Gastrocnemius medialis (tissue), 4 donors: ENCODE measurements around the gene IFNA2. TPM values are rescaled to one million over a fixed set of nuclear protein-coding genes. Genes with fewer than 3 reads are reported as not detected.

ENCODE experiments used
- ATAC-seq, 2 donors: fragments of 150-250 bp; one replicate each; pipeline ENCODE4 v1.9.1; 2016
- DNase-seq, 2 donors: peaks; one replicate each; pipeline ENCODE4 v3.0.0-alpha.2; 2019
- H3K27ac ChIP-seq, 4 donors: fragments of 200-600 bp; sonication (generic); 1 replicate in 1 of 4; 2 replicates in 3 of 4; pipeline ENCODE4 v1.5.1; 2016 to 2018; ENCODE audit warnings: mild to moderate bottlenecking in 2 of 4, moderate library complexity in 1 of 4
- H3K27me3 ChIP-seq, 3 donors: fragments of 200-600 bp; sonication (generic) in 2 of 3; 1 replicate in 1 of 3; 2 replicates in 2 of 3; pipeline versions ENCODE4 v1.5.1 to v1.6.0; 2016 to 2019; ENCODE audit warnings: mild to moderate bottlenecking in 1 of 3, moderate library complexity in 1 of 3
- H3K36me3 ChIP-seq, 2 donors: fragments of 200-600 bp; sonication (generic) in 1 of 2; one replicate each; pipeline ENCODE4 v1.5.1; 2017 to 2018
- H3K4me1 ChIP-seq, 2 donors: fragments of 200-600 bp; sonication (generic) in 1 of 2; one replicate each; pipeline ENCODE4 v1.5.1; 2016 to 2017; ENCODE audit warnings: mild to moderate bottlenecking in 2 of 2
- H3K4me3 ChIP-seq, 4 donors: fragments of 200-600 bp; sonication (generic) in 3 of 4; 1 replicate in 1 of 4; 2 replicates in 3 of 4; pipeline ENCODE4 v1.5.1; 2016 to 2019; ENCODE audit warnings: mild to moderate bottlenecking in 2 of 4
- H3K9me3 ChIP-seq, 3 donors: fragments of 200-600 bp; sonication (generic) in 2 of 3; 1 replicate in 1 of 3; 2 replicates in 2 of 3; pipeline ENCODE4 v1.5.1; 2016 to 2019
- POLR2A ChIP-seq, 2 donors: fragments of 450-650 bp; IDR thresholded peaks; one replicate each; pipeline ENCODE4 v1.6.1; 2017; ENCODE audit warnings: antibody characterized with exemption in 2 of 2, mild to moderate bottlenecking in 2 of 2, moderate library complexity in 2 of 2
- in situ Hi-C, 4 donors: fragments of 200-750 bp; cut with MboI; loops; one replicate each; pipeline versions ENCODE4 v1.15.0 to v1.8.0; 2017; ENCODE audit warnings: low sequenced_read_pairs in 4 of 4
- intact Hi-C: fragments of 100-400 bp; cut with DNase I; formaldehyde crosslinking; loops from one replicate; pipeline ENCODE4 v1.15.1; 2023; ENCODE audit warnings: low total_unique reads
- total RNA-seq, 4 donors: library from RNA; depleted of rRNA; stranded (reverse); fragments of >200 nt; gene quantifications; one replicate each; pipeline versions ENCODE4 v1.1.0 to v1.2.3, GENCODE V29; 2016
- TF ChIP-seq, protein P1 (sequence below), 5 experiments: fragments of 450-650 bp in 3 of 5; fragments of 200-600 bp in 2 of 5; sonication (generic) in 2 of 5; IDR thresholded peaks in 4 of 5; conservative IDR thresholded peaks in 1 of 5; 1 replicate in 4 of 5; 2 replicates in 1 of 5; pipeline ENCODE4 v1.5.1; 2016 to 2019; ENCODE audit warnings: antibody characterized with exemption in 5 of 5, mild to moderate bottlenecking in 3 of 5, moderate library complexity in 3 of 5

The IFNA2 gene
- total RNA-seq, 4 donors from 2014 or later, result not detected

DNA sequence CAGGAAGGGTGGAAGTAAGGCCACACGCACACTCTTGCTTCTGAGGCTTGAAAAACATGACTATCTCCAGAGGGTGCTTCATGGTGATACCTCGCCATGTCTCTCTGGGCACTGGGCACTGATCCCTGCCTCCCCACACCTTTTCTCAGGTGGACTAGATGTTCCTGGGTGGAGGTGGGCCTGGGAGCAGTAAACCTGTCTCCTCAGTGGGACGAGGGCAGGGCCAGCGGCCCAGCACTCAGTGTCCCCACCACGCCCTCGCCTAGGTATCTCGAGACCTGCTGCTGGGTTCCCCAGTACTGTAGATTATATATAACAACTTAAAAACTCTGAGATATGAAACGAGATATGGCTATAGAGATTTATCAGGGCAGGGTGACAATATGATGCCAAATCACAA is 22.9 kb downstream of the IFNA2 start:
- no peaks in the 10 kb centered on the region for H3K4me1 ChIP-seq
- no peak overlapping the region for H3K27ac ChIP-seq
- H3K9me3 ChIP-seq, result no peaks in the 10 kb centered on the region
- DNase-seq (no peak), ATAC-seq (no peak)
- H3K36me3 ChIP-seq, result no peaks in the 10 kb centered on the region
- TF ChIP-seq POLR2A (IDR thresholded peaks at IDR 0.05), result no peak
- TF ChIP-seq, protein P1, sequence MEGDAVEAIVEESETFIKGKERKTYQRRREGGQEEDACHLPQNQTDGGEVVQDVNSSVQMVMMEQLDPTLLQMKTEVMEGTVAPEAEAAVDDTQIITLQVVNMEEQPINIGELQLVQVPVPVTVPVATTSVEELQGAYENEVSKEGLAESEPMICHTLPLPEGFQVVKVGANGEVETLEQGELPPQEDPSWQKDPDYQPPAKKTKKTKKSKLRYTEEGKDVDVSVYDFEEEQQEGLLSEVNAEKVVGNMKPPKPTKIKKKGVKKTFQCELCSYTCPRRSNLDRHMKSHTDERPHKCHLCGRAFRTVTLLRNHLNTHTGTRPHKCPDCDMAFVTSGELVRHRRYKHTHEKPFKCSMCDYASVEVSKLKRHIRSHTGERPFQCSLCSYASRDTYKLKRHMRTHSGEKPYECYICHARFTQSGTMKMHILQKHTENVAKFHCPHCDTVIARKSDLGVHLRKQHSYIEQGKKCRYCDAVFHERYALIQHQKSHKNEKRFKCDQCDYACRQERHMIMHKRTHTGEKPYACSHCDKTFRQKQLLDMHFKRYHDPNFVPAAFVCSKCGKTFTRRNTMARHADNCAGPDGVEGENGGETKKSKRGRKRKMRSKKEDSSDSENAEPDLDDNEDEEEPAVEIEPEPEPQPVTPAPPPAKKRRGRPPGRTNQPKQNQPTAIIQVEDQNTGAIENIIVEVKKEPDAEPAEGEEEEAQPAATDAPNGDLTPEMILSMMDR (IDR thresholded peaks at IDR 0.05 in 4 of 5, conservative IDR thresholded peaks at IDR 0.05 in 1 of 5), result no peak
- in situ Hi-C loops, result no loop called here
- intact Hi-C loops, result no loop called here
- no peaks in the 10 kb centered on the region for H3K27me3 ChIP-seq
- H3K4me3 ChIP-seq, result no peak overlapping the region

DNA sequence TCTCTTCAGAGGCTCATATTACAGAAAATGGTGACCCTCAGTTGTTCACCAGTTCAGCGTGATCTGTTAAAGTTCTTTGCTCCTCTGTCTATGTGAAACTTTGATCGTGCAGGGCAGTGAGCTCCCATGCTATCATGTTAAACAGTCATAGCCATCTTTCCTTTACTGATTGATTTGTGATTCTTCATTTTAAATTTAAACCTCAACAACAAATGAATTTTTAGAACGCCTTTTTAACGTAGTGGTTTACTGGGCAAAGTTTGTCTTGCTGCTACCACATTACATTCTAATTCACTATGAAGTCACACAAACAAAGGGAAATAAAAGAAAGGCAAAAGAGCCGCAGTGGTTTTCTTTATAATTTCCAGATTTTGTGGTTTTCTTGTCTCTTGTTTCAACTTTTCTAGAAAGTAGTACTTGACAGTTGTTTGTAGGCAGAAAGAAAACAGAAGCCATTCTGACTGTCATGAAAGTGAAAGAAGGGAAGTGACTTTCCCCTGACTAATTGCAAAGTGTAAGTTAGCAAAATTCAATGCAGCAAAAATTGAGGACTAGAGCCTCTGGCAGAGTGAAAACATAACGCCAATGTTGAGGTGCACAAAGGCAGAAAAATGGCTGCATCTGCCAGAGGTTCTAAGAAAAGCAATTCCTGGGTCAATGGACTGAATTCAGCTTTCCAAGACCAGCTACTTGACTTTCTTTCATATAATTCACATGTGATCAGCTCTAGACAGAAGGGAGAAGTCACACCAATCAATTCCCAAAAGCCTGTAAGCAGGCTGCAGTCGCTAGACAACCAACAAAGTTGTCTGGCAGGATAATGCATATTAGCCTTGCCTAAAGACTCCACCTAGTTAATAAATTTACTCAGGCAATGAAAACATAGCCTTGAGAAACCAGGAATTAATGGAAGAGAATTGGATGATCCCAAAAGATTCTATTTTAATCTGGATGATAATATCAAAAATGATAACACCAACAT is 27.4 kb downstream of the IFNA2 start:
- intact Hi-C loops, result no loop called here
- Histone ChIP-seq H3K27ac (no peak overlapping the region), H3K27me3 (no peaks in the 10 kb centered on the region), H3K4me3 (no peak overlapping the region), H3K9me3 (no peaks in the 10 kb centered on the region), H3K36me3 (no peaks in the 10 kb centered on the region), H3K4me1 (no peaks in the 10 kb centered on the region)
- in situ Hi-C loops, result no loop called here
- TF ChIP-seq, protein P1 (IDR thresholded peaks at IDR 0.05 in 4 of 5, conservative IDR thresholded peaks at IDR 0.05 in 1 of 5), result no peak
- TF ChIP-seq POLR2A (IDR thresholded peaks at IDR 0.05), result no peak
- ATAC-seq (no peak), DNase-seq (no peak)

DNA sequence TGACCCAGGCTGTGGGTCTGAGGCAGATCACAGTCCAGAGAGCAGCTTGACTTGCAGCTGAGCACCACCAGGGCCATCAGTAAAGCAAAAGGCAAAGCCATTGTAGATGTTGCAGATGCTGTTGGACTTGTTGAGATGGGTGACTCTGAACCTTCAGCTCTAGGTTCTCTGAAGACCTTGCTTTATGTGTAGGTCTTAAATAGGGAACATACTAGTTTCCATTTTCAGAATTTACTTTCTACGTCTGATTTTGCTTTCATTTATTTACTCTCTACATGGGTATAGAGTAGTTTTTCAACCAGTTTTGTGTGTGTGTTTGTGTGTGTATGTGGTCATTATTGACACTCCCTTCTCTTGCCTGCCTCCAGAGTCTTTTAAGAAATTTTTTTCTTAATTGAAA is 34.4 kb downstream of the IFNA2 start, which contains the start of gene IFNA6:
IFNA6 (minus strand) TSS at position 101 of the 400 bp plus-strand sequence; CDS start at position 101, 0 bp downstream.
- Histone ChIP-seq H3K9me3 (no peaks in the 10 kb centered on the region), H3K4me3 (no peak within 1 kb of the TSS), H3K27me3 (no peaks in the 10 kb centered on the region), H3K27ac (no peak within 1 kb of the TSS), H3K36me3 (no peaks in the 10 kb centered on the region), H3K4me1 (no peaks in the 10 kb centered on the region)
- DNase-seq, result no peak
- no peak for ATAC-seq
- intact Hi-C loops, result no loop called here
- TF ChIP-seq, protein P1 (IDR thresholded peaks at IDR 0.05 in 4 of 5, conservative IDR thresholded peaks at IDR 0.05 in 1 of 5), result no peak
- TF ChIP-seq POLR2A (IDR thresholded peaks at IDR 0.05), result no peak
- in situ Hi-C loops, result no loop called here

DNA sequence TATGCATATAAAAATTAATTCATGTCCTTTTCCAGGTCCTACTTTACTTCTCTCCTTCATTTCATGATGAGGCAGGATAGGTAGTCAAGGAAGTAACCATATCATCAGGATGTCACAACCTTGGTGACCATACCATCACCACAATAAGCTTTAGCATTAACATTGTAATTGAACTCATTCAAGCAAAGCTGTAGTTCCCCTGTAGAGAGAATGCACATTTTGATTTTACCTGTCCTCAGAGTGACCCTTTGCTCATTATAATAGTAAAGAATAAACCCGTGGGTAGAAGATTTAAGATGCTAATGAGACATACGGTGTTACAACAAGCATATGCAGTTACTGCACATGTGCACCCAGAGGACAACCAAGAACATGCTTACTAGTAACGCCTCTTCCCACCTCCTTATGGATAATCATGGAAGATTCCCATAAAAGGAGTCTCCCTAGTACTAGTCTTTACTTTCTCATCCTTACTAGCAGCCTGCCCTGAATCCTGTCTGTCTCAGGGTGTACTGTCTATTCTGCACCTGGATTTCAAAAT is 36.7 kb downstream of the IFNA2 start:
- in situ Hi-C loops, result loop anchor here in 2 of 4 donors (25.0 kb wide), 1 partner anchor 639 kb away; the partner anchor contains the start of genes CDKN2A (in 2 of the 2) and CDKN2B-AS1 (in 2 of the 2)

More for the DNA sequence above, 36.7 kb downstream of the IFNA2 start:
- ATAC-seq (no peak), DNase-seq (no peak)
- Histone ChIP-seq H3K27me3 (no peaks in the 10 kb centered on the region), H3K4me1 (no peaks in the 10 kb centered on the region), H3K4me3 (no peak overlapping the region), H3K9me3 (no peaks in the 10 kb centered on the region), H3K36me3 (no peaks in the 10 kb centered on the region), H3K27ac (no peak overlapping the region)
- intact Hi-C loops, result no loop called here
- TF ChIP-seq POLR2A (IDR thresholded peaks at IDR 0.05), result no peak
- TF ChIP-seq, protein P1 (IDR thresholded peaks at IDR 0.05 in 4 of 5, conservative IDR thresholded peaks at IDR 0.05 in 1 of 5), result no peak
